ENCODE data around the gene SPRN. TPM values are rescaled to one million over a fixed set of nuclear protein-coding genes. Genes with fewer than 3 reads are reported as not detected.

Gene SPRN
- total RNA-seq, 1 experiment from 2014 or later, result not detected

- in situ Hi-C loops (cut with HindIII; ENCODE audit: low sequenced_read_pairs), result no loop called here
- no peak for DNase-seq (ENCODE audit: low spot score)
Measured at GRCh38 chr10:133458021-133458709, 33.7 kb upstream of the SPRN start.

- in situ Hi-C loops (cut with HindIII; ENCODE audit: low sequenced_read_pairs), result no loop called here
Measured at GRCh38 chr10:133457100-133457841, 32.8 kb upstream of the SPRN start.

GRCh38 chr10:133456041-133456951 is 31.9 kb upstream of the SPRN start:
- DNase-seq (ENCODE audit: low spot score), result no peak
- in situ Hi-C loops (cut with HindIII; ENCODE audit: low sequenced_read_pairs), result no loop called here

More at GRCh38 chr10:133457100-133457841, 32.8 kb upstream of the SPRN start:
- no peak for DNase-seq (ENCODE audit: low spot score)

GRCh38 chr10:133455611-133456031 is 31.2 kb upstream of the SPRN start:
- in situ Hi-C loops (cut with HindIII; ENCODE audit: low sequenced_read_pairs), result no loop called here
- DNase-seq (ENCODE audit: low spot score), result no peak

- in situ Hi-C loops (cut with HindIII; ENCODE audit: low sequenced_read_pairs), result no loop called here
- no peak for DNase-seq (ENCODE audit: low spot score)
Measured at GRCh38 chr10:133455196-133455595, 30.8 kb upstream of the SPRN start.

- no peak for DNase-seq (ENCODE audit: low spot score)
- in situ Hi-C loops (cut with HindIII; ENCODE audit: low sequenced_read_pairs), result no loop called here
Measured at GRCh38 chr10:133454204-133454893, 29.9 kb upstream of the SPRN start.

- no peak for DNase-seq (ENCODE audit: low spot score)
- in situ Hi-C loops (cut with HindIII; ENCODE audit: low sequenced_read_pairs), result no loop called here
Measured at GRCh38 chr10:133453516-133454203, 29.2 kb upstream of the SPRN start, which contains the start of gene SCART1. Gene SCART1 (plus strand): TSS chr10:133453945. CDS start chr10:133453998, 53 bp downstream.

GRCh38 chr10:133452453-133452852 is 28.0 kb upstream of the SPRN start:
- in situ Hi-C loops (cut with HindIII; ENCODE audit: low sequenced_read_pairs), result no loop called here
- no peak for DNase-seq (ENCODE audit: low spot score)

- DNase-seq (ENCODE audit: low spot score), result no peak
- in situ Hi-C loops (cut with HindIII; ENCODE audit: low sequenced_read_pairs), result no loop called here
Measured at GRCh38 chr10:133451346-133451745, 26.9 kb upstream of the SPRN start.

GRCh38 chr10:133448120-133448519 is 23.7 kb upstream of the SPRN start:
- in situ Hi-C loops (cut with HindIII; ENCODE audit: low sequenced_read_pairs), result no loop called here
- no peak for DNase-seq (ENCODE audit: low spot score)

- DNase-seq (ENCODE audit: low spot score), result no peak
- in situ Hi-C loops (cut with HindIII; ENCODE audit: low sequenced_read_pairs), result no loop called here
Measured at GRCh38 chr10:133446979-133447378, 22.6 kb upstream of the SPRN start.

GRCh38 chr10:133445751-133446708 is 21.6 kb upstream of the SPRN start:
- in situ Hi-C loops (cut with HindIII; ENCODE audit: low sequenced_read_pairs), result no loop called here
- DNase-seq (ENCODE audit: low spot score), result no peak

- in situ Hi-C loops (cut with HindIII; ENCODE audit: low sequenced_read_pairs), result no loop called here
- no peak for DNase-seq (ENCODE audit: low spot score)
Measured at GRCh38 chr10:133445268-133445732, 20.9 kb upstream of the SPRN start.

- no peak for DNase-seq (ENCODE audit: low spot score)
- in situ Hi-C loops (cut with HindIII; ENCODE audit: low sequenced_read_pairs), result no loop called here
Measured at GRCh38 chr10:133444342-133445267, 20.2 kb upstream of the SPRN start.

- in situ Hi-C loops (cut with HindIII; ENCODE audit: low sequenced_read_pairs), result no loop called here
- DNase-seq (ENCODE audit: low spot score), result no peak
Measured at GRCh38 chr10:133442967-133443924, 18.8 kb upstream of the SPRN start.

All from G401 (cell line).